ENCODE data around the gene CORIN. TPM values are rescaled to one million over a fixed set of nuclear protein-coding genes. Genes with fewer than 3 reads are reported as not detected.

The CORIN gene
- total RNA-seq, 1 donor from 2014 or later, result 2.1 TPM

GRCh38 chr4:47842985-47843384 lies 5.1 kb upstream of the CORIN start:
- no peak for DNase-seq (ENCODE audit: low spot score)
- H3K4me3 Mint-ChIP-seq (ENCODE audit: unreplicated experiment), result no peak overlapping the region
- TF ChIP-seq, protein P1, sequence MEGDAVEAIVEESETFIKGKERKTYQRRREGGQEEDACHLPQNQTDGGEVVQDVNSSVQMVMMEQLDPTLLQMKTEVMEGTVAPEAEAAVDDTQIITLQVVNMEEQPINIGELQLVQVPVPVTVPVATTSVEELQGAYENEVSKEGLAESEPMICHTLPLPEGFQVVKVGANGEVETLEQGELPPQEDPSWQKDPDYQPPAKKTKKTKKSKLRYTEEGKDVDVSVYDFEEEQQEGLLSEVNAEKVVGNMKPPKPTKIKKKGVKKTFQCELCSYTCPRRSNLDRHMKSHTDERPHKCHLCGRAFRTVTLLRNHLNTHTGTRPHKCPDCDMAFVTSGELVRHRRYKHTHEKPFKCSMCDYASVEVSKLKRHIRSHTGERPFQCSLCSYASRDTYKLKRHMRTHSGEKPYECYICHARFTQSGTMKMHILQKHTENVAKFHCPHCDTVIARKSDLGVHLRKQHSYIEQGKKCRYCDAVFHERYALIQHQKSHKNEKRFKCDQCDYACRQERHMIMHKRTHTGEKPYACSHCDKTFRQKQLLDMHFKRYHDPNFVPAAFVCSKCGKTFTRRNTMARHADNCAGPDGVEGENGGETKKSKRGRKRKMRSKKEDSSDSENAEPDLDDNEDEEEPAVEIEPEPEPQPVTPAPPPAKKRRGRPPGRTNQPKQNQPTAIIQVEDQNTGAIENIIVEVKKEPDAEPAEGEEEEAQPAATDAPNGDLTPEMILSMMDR (IDR thresholded peaks at IDR 0.05), result no peak

DNA sequence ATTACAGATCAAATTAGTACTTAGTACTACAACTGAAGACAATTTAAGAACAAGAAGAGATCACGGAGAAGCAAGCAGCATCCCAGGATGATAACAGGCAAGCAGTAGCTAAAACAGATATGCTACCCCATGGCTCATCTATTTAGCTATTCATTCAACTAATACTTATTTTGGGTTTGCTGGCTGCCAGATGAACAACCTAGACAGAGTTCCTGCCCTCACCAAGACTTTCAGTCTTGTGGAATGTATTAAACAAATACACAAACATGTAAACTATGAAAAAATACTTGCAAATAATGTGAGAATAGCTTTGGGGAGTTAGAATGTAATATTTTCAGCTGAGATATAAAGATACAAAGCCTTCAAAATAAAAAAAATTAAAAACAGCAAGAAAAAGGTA lies 2.4 kb upstream of the CORIN start:
- no peak for DNase-seq (ENCODE audit: low spot score)
- no peak overlapping the region for H3K27ac Mint-ChIP-seq (ENCODE audit: unreplicated experiment)
- no peaks in the 10 kb centered on the region for H3K9me3 Mint-ChIP-seq (ENCODE audit: low read depth)
- peaks cover 25% of the 10 kb centered on the region for H3K4me1 Mint-ChIP-seq (ENCODE audit: low read depth)
- no peaks in the 10 kb centered on the region for H3K27me3 Mint-ChIP-seq (ENCODE audit: low read depth)
- H3K36me3 Mint-ChIP-seq (ENCODE audit: low read depth), result peaks cover 12% of the 10 kb centered on the region
- TF ChIP-seq, protein P1 (IDR thresholded peaks at IDR 0.05), result no peak
- H3K4me3 Mint-ChIP-seq (ENCODE audit: unreplicated experiment), result no peak overlapping the region

More at GRCh38 chr4:47842985-47843384, 5.1 kb upstream of the CORIN start:
- H3K4me1 Mint-ChIP-seq (ENCODE audit: low read depth), result peaks cover 10% of the 10 kb centered on the region
- H3K9me3 Mint-ChIP-seq (ENCODE audit: low read depth), result no peaks in the 10 kb centered on the region
- H3K27me3 Mint-ChIP-seq (ENCODE audit: low read depth), result no peaks in the 10 kb centered on the region
- H3K27ac Mint-ChIP-seq (ENCODE audit: unreplicated experiment), result no peak overlapping the region
- peaks cover 18% of the 10 kb centered on the region for H3K36me3 Mint-ChIP-seq (ENCODE audit: low read depth)

DNA sequence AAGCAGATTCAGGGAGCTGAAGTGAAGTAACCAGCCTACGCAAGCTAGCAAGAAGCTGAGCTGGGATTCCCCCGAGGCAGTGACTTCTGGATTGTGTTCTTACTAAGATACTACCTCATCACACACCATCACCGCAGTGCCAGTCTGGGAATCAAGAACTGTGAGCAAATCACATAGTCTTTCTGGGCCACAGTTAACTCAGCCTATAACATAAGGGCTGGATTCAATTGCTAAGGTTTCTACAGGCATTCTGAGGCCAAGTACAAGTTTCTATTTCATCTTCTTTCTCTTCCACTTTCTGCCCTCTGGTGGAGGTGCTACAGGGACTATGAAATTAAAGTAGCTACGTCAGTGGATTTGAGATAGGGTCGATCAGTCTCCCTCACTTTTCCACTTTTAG lies 1.4 kb upstream of the CORIN start:
- peaks cover 26% of the 10 kb centered on the region for H3K4me1 Mint-ChIP-seq (ENCODE audit: low read depth)
- no peak for DNase-seq (ENCODE audit: low spot score)
- TF ChIP-seq, protein P1 (IDR thresholded peaks at IDR 0.05), result peak; percentile 72
- no peak overlapping the region for H3K27ac Mint-ChIP-seq (ENCODE audit: unreplicated experiment)
- peaks cover 9% of the 10 kb centered on the region for H3K36me3 Mint-ChIP-seq (ENCODE audit: low read depth)
- no peaks in the 10 kb centered on the region for H3K9me3 Mint-ChIP-seq (ENCODE audit: low read depth)
- no peaks in the 10 kb centered on the region for H3K27me3 Mint-ChIP-seq (ENCODE audit: low read depth)
- H3K4me3 Mint-ChIP-seq (ENCODE audit: unreplicated experiment), result no peak overlapping the region

GRCh38 chr4:47838445-47838844 lies 578 bp upstream of the CORIN start:
- no peak overlapping the region for H3K27ac Mint-ChIP-seq (ENCODE audit: unreplicated experiment)
- no peaks in the 10 kb centered on the region for H3K27me3 Mint-ChIP-seq (ENCODE audit: low read depth)
- no peak for DNase-seq (ENCODE audit: low spot score)
- peaks cover 26% of the 10 kb centered on the region for H3K4me1 Mint-ChIP-seq (ENCODE audit: low read depth)
- TF ChIP-seq, protein P1 (IDR thresholded peaks at IDR 0.05), result no peak
- H3K36me3 Mint-ChIP-seq (ENCODE audit: low read depth), result peaks cover 1% of the 10 kb centered on the region
- H3K4me3 Mint-ChIP-seq (ENCODE audit: unreplicated experiment), result no peak overlapping the region
- peaks cover 3% of the 10 kb centered on the region for H3K9me3 Mint-ChIP-seq (ENCODE audit: low read depth)

DNA sequence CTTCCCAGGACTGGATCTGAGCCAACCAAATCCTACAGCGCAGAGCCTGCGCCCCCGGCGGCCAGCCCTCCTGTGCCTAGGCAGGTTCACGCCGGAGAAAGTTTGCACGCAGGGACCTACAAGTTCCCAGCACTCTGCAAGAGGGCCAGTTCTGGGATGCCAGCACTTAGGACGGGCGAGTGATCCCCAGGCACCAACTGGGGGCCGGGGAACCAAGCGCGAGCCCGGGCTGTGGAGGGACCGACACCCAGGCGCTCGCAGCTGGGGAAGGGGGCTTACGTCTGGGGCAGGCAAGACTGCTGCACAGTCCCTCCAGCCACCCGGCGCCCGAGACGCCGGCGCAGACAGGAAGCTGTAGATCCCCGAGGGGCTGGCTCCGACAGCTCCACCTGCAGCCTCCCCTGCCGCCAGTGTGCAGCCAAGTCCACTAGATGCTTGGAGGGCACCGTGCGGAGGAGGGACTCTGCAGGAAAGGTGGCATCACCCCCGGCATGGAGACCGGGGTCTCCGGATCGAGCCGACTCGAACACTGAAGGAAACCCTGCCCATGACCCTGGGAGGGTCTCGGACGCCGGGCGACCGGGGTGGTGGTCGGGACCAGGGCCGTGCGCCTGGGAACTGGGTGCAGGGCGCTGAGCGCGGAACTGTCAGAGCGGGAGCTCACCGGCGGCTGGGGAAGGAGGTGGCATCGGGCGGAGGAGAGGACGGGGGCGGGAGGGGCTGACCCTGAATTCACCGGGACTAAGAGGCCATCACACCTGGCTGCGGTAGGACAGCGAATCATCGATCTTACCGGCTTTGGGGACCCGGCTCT lies 566 bp downstream of the CORIN start:
- TF ChIP-seq, protein P1 (IDR thresholded peaks at IDR 0.05), result no peak
- Mint-ChIP-seq H3K4me3 (ENCODE audit: unreplicated experiment) (peak overlapping the region; percentile 82), H3K27ac (ENCODE audit: unreplicated experiment) (no peak overlapping the region), H3K36me3 (ENCODE audit: low read depth) (peaks cover 7% of the 10 kb centered on the region), H3K27me3 (ENCODE audit: low read depth) (no peaks in the 10 kb centered on the region), H3K4me1 (ENCODE audit: low read depth) (peaks cover 26% of the 10 kb centered on the region), H3K9me3 (ENCODE audit: low read depth) (peaks cover 10% of the 10 kb centered on the region)
- peak; percentile 92 for DNase-seq (ENCODE audit: low spot score)
